GM23248 (cell line): ENCODE data around the gene DDN. TPM values are rescaled to one million over a fixed set of nuclear protein-coding genes. Genes with fewer than 3 reads are reported as not detected.

ENCODE experiments used
- DNase-seq: peaks from one replicate; pipeline ENCODE4 v3.0.0-alpha.2; 2015
- H2AFZ ChIP-seq: fragments of 200-600 bp; sonication (generic); 2 replicates; pipeline ENCODE4 v1.6.1; 2016; ENCODE audit warnings: antibody characterized with exemption
- H3F3A ChIP-seq: fragments of 200-600 bp; sonication (generic); 2 replicates; pipeline ENCODE4 v1.6.1; 2016; ENCODE audit warnings: mild to moderate bottlenecking, antibody characterized with exemption, mixed run types; ENCODE audit not compliant: insufficient read depth
- H3K27ac ChIP-seq: fragments of 200-600 bp; sonication (generic); 2 replicates; pipeline ENCODE4 v1.5.1; 2016; ENCODE audit warnings: mild to moderate bottlenecking
- H3K27me3 ChIP-seq: fragments of 200-600 bp; sonication (generic); replicated peaks from 2 replicates; pipeline ENCODE4 v1.6.1; 2016; ENCODE audit warnings: mild to moderate bottlenecking; ENCODE audit not compliant: insufficient read depth
- H3K36me3 ChIP-seq: fragments of 200-600 bp; sonication (generic); 2 replicates; pipeline ENCODE4 v1.6.1; 2016; ENCODE audit warnings: low read depth, mild to moderate bottlenecking
- H3K4me1 ChIP-seq: fragments of 200-600 bp; sonication (generic); 2 replicates; pipeline ENCODE4 v1.6.1; 2016; ENCODE audit warnings: mild to moderate bottlenecking; ENCODE audit not compliant: insufficient read depth
- H3K4me2 ChIP-seq: fragments of 200-600 bp; sonication (generic); one replicate; pipeline ENCODE4 v1.6.1; 2016; ENCODE audit warnings: mild to moderate bottlenecking; ENCODE audit not compliant: unreplicated experiment
- H3K4me3 ChIP-seq: fragments of 200-600 bp; sonication (generic); 2 replicates; pipeline ENCODE4 v1.5.1; 2016; ENCODE audit warnings: mild to moderate bottlenecking
- H3K79me2 ChIP-seq: fragments of 200-600 bp; sonication (generic); 2 replicates; pipeline ENCODE4 v1.6.1; 2016; ENCODE audit warnings: mild to moderate bottlenecking; ENCODE audit not compliant: insufficient read depth
- H3K9ac ChIP-seq: fragments of 200-600 bp; sonication (generic); 2 replicates; pipeline ENCODE4 v1.6.1; 2016; ENCODE audit warnings: mild to moderate bottlenecking
- H3K9me2 ChIP-seq: fragments of 200-600 bp; sonication (generic); 2 replicates; pipeline ENCODE4 v1.6.1; 2016; ENCODE audit warnings: mixed run types, mild to moderate bottlenecking, moderate library complexity; ENCODE audit not compliant: insufficient read depth
- H3K9me3 ChIP-seq: fragments of 200-600 bp; sonication (generic); one replicate; pipeline ENCODE4 v1.6.1; 2017; ENCODE audit warnings: low read depth
- H4K20me1 ChIP-seq: fragments of 200-600 bp; sonication (generic); 2 replicates; pipeline ENCODE4 v1.6.0; 2016; ENCODE audit not compliant: insufficient read depth
- EZH2 ChIP-seq: fragments of 200-600 bp; sonication (generic); IDR thresholded peaks from 2 replicates; pipeline ENCODE4 v1.6.1; 2018; ENCODE audit warnings: antibody characterized with exemption, mild to moderate bottlenecking; ENCODE audit not compliant: insufficient read depth, poor library complexity, severe bottlenecking
- EZH2phosphoT487 ChIP-seq: fragments of 200-600 bp; sonication (generic); IDR thresholded peaks from 2 replicates; pipeline ENCODE4 v1.6.1; 2018; ENCODE audit warnings: antibody characterized with exemption, moderate library complexity, mild to moderate bottlenecking, low read depth; ENCODE audit not compliant: insufficient read depth
- WGBS, 2 experiments: methylation state at CpG; one replicate each; pipeline ENCODE4 v1.1.6; 2015 to 2017; ENCODE audit warnings: low lambda C conversion rate in 2 of 2, low coverage in 1 of 2; ENCODE audit errors: missing lambda C conversion rate in 2 of 2; 5-methylcytosine and 5-hydroxymethylcytosine counted together
- in situ Hi-C: fragments of 300-500 bp; cut with MboI; formaldehyde crosslinking; loops from 2 replicates; pipeline ENCODE4 v1.15.0; 2020
- polyA plus RNA-seq: library from polyadenylated mRNA; unstranded; fragments of >200 nt; fragmentation: Nextera tagmentation; extraction: Ambion mirVana; gene quantifications from 2 replicates; pipeline ENCODE4 v1.2.1, GENCODE V29; 2016
- total RNA-seq: library from RNA; depleted of rRNA; stranded (reverse); fragments of >200 nt; shearing (Covaris generic); gene quantifications from 2 replicates; pipeline ENCODE4 v1.2.3, GENCODE V29; 2014

Gene DDN
- total and polyA plus RNA-seq, 2 experiments from 2014 or later, result not detected

DNA sequence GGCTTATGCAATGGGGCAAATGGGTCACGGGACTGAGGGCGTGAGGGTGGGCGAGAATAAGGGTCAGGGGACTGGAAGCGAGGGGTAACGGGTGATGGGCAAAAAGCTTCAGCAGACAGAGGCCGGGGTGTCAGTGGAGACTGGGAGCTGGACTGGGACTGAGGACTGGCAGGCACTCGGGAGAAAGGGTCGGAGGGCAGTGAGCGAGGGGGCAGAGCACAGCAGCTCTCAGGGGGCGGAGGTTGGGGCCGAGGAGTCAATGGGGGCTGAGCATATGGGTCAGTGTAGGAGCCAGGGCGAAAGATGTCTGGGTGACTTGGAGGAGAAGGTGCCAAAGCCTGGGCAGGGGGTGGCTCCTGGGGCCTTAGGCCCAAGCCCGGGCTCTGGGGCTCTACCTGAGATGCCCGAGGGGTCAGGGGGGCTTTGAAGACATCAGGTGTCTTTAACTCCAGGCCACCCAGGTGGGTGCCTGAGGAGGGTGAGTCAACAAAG lies 41.2 kb upstream of the DDN start:
- Histone ChIP-seq H3K4me1 (no peaks in the 10 kb centered on the region), H3K27me3 (no peaks in the 10 kb centered on the region), H3K4me3 (no peak overlapping the region), H3K9ac (no peak overlapping the region), H3K36me3 (peaks cover 23% of the 10 kb centered on the region; the same call in 1 of the 2 replicates), H3K4me2 (no peak overlapping the region), H3F3A (no peaks in the 10 kb centered on the region), H2AFZ (no peak overlapping the region), H3K9me3 (no peaks in the 10 kb centered on the region), H4K20me1 (no peaks in the 10 kb centered on the region), H3K79me2 (peaks cover 11% of the 10 kb centered on the region), H3K27ac (no peak overlapping the region), H3K9me2 (no peaks in the 10 kb centered on the region)
- 91 to 98% methylated on average over 4 to 14 of the region's 14 CpGs for WGBS, 2 experiments
- in situ Hi-C loops, result no loop called here
- DNase-seq, result no peak
- TF ChIP-seq EZH2, result no peak
- TF ChIP-seq EZH2phosphoT487, result no peak

- Histone ChIP-seq H3K27ac (no peak overlapping the region), H3F3A (no peaks in the 10 kb centered on the region), H3K9me2 (no peaks in the 10 kb centered on the region), H3K4me3 (no peak overlapping the region), H3K4me1 (no peaks in the 10 kb centered on the region), H3K27me3 (no peaks in the 10 kb centered on the region), H3K4me2 (no peak overlapping the region), H2AFZ (no peak overlapping the region), H3K79me2 (peaks cover 11% of the 10 kb centered on the region), H3K9me3 (no peaks in the 10 kb centered on the region), H3K9ac (no peak overlapping the region), H4K20me1 (no peaks in the 10 kb centered on the region), H3K36me3 (peaks cover 17% of the 10 kb centered on the region; the same call in 1 of the 2 replicates)
- DNase-seq, result no peak
- 91 to 94% methylated on average over 29 to 30 of the region's 30 CpGs for WGBS, 2 experiments
- TF ChIP-seq EZH2 (no peak), EZH2phosphoT487 (no peak)
- in situ Hi-C loops, result no loop called here
Measured at GRCh38 chr12:49039421-49040363, 40.5 kb upstream of the DDN start.

- H3K4me1 ChIP-seq, result no peaks in the 10 kb centered on the region
- H3K27ac ChIP-seq, result no peak overlapping the region
- H2AFZ ChIP-seq, result no peak overlapping the region
- no peaks in the 10 kb centered on the region for H3K9me2 ChIP-seq
- peaks cover 14% of the 10 kb centered on the region; the same call in 1 of the 2 replicates for H3K36me3 ChIP-seq
- in situ Hi-C loops, result no loop called here
- H3K9me3 ChIP-seq, result no peaks in the 10 kb centered on the region
- no peaks in the 10 kb centered on the region for H4K20me1 ChIP-seq
- no peaks in the 10 kb centered on the region for H3K27me3 ChIP-seq
- H3K79me2 ChIP-seq, result peaks cover 11% of the 10 kb centered on the region
- WGBS, 2 experiments, result 85 to 90% methylated on average over 20 of the region's 20 CpGs
- no peak overlapping the region for H3K4me2 ChIP-seq
- no peak overlapping the region for H3K4me3 ChIP-seq
- DNase-seq, result no peak
- TF ChIP-seq EZH2phosphoT487 (no peak), EZH2 (no peak)
- no peaks in the 10 kb centered on the region for H3F3A ChIP-seq
- H3K9ac ChIP-seq, result no peak overlapping the region
Measured at GRCh38 chr12:49038291-49038955, 39.2 kb upstream of the DDN start.

GRCh38 chr12:49037947-49038237 lies 38.7 kb upstream of the DDN start:
- no peak overlapping the region for H3K27ac ChIP-seq
- no peak overlapping the region for H3K4me3 ChIP-seq
- no peaks in the 10 kb centered on the region for H3F3A ChIP-seq
- H3K9me3 ChIP-seq, result no peaks in the 10 kb centered on the region
- DNase-seq, result no peak
- H3K79me2 ChIP-seq, result peaks cover 11% of the 10 kb centered on the region
- no peak overlapping the region for H3K9ac ChIP-seq
- no peaks in the 10 kb centered on the region for H3K4me1 ChIP-seq
- in situ Hi-C loops, result no loop called here
- H3K36me3 ChIP-seq, result peaks cover 9% of the 10 kb centered on the region; the same call in 1 of the 2 replicates
- WGBS, 2 experiments, result 97 to 98% methylated on average over 7 of the region's 7 CpGs
- no peaks in the 10 kb centered on the region for H4K20me1 ChIP-seq
- no peak for TF ChIP-seq EZH2
- TF ChIP-seq EZH2phosphoT487, result no peak
- no peaks in the 10 kb centered on the region for H3K27me3 ChIP-seq
- H3K4me2 ChIP-seq, result no peak overlapping the region
- no peak overlapping the region for H2AFZ ChIP-seq
- H3K9me2 ChIP-seq, result no peaks in the 10 kb centered on the region
